Iris pigment epithelial cell (primary cell): Measurements from ENCODE around the gene RPUSD4.

Experiments used
- DNase-seq: peaks from one replicate; pipeline ENCODE4 v3.0.0-alpha.2; 2011; ENCODE audit warnings: low read depth

Gene RPUSD4

DNA sequence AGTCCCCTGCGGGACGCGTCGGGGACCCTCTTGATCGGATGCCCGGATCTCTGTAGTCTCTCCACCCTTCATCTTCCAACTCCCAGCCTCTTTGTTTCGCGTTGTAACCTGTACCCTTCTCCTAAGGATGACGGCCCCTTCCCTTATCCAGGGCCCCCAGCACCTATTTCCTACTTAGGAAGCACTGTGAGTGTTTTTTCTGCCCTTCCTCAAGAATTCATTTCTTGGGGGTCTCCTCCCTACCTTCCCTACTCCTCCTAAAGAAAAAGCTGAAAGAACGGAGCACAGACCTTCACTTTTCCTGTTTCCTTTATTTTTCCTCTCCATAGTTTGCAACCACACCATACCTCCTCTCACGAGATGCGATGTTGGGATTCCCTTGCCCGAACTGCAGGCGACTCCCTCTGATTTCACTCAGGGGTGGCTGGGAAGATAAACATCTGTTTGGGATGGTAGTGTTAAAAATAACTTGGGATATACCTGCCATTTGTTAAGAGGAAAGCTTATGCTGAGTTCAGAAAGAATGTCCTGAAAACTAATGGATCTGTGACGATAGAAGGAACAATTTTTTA is 725 bp upstream of the RPUSD4 start:
- peak; percentile 5 for DNase-seq

DNA sequence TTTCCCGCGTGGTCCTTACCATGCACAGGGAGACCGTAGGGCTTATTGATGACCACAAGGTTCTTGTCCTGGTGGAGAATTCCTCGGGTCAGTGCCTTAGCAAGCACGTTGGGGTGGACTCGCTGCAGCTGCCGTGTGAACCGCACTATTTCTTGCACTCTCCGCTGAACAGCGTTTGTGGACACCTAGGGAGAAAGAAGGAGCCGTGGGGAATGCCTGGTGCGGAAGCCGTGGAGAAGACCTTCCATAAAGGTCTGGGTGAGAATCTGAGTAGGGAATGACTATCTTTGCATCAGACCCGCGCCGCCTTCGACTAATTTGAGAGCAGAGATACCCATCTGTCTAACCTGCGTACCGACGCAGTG is 597 bp downstream of the RPUSD4 start:
- DNase-seq, result peak; percentile 15

DNA sequence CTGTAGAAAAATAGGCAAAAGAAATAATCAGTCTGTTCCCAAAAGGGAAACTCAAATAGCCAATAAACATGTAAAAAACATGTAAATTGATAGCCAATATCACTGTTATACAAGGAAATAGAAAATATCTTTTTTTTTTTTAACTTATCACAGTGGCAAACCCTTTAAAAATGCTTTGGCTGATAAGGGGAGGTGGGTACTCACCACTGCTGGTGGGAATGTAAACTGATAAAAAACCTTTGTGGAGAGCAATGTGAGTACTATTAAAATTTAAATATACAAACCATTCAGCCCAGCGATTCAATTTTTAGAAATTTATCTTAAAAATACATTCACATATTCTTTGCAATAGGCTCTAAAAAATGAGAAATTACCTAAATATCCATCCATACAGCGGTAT is 3.6 kb downstream of the RPUSD4 start:
- DNase-seq, result no peak

DNA sequence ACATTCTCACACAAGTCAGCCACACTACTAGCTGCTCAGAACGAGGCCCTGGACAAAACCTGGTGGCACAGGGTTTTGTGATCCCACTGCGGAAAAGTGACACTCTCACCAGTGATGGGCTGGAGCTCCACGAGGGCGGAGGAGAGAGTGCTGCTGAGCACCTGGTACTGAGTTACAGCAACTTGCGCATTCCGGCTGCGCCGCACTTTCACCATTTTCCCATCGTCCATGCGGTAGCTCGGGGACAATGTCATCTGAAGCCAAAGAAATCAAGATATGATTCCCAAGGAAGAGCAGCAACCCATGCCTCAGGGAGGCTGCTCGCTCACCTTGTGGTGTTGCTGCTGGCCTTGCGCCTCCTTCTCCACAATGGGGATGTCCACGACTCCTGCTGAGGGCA is 6.1 kb downstream of the RPUSD4 start:
- no peak for DNase-seq

DNA sequence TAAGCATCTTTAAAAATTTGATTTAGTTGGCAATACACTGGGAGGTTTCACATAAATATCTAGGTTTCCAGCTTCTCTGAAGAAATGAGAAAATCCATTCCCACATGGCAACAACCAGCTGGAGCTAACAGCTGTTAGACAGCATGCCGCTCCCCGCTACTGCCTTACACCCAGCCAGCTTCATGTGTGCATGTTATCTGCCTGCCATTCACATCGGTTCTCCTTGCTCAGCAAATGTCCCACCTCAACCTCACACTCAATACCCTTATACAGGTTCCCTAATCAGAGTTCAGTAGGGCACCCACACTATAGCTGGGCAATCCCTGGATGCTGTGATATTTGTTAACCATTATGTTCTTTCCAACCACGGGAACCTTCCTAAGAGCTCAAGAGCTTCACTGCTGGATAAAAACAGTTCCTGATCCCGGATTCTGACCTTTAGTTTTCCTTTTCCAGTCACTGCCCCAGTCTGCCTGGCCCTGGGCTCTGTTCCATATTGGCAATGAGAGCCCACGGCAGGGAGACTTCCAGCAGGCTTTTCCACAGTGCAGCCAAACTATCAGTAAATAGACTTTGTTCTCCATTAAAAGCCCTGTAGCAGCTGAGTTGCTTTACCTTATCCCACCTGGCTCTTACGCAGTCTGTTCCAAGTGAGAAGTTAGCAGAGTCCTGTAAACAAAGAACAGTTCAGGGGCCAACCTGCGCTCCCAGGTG is 8.6 kb downstream of the RPUSD4 start:
- DNase-seq, result no peak

DNA sequence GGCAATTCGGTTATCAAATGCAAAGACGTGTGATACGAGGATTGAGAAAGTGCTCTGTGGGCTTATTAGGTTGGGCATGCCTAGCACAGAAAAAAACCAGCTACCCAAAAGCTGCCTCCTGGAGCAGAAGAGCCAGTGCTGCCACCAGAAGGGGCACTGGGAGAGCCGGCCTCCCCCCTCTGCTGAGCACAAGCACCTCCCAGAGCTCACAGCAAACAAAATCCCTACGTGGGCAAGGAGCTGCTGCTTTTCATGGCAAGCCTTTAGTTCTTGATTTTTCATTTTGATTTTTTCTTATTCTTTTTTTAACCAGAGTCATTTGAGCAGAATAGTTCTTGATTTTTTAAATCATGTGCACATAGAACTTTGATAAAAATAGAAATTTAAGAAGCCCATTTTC is 12.8 kb downstream of the RPUSD4 start:
- DNase-seq, result no peak

DNA sequence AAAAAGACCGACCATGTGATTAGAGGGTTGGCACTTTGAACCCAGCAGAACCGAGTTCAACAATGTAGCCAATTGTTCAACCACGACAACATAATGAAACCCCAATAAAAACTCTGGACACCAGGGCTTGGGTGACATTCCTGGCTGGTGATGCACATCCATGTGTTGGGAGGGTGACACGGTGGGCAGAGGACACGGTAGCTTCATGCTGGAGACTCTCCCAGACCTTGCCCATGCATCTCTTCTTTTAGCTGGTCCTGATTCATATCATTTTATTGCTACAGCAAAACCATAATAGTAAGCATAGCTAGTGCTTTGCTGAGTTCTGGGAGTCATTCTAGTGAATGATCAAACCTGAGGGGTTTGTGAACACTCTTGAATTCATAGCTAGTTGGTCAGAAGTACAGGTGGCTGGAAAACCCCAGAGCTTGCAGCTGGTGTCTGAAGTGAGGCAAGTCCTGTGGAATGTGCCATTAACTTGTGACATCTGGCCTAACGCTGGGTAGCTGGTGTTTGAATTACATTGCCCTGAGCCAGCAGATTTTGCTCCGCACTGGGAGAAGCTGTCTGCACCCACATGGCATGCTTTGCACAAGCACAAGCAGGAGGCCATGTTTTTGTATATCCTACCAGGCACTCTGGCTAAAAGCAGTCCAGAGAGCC is 14.0 kb downstream of the RPUSD4 start:
- peak; percentile 60 for DNase-seq

DNA sequence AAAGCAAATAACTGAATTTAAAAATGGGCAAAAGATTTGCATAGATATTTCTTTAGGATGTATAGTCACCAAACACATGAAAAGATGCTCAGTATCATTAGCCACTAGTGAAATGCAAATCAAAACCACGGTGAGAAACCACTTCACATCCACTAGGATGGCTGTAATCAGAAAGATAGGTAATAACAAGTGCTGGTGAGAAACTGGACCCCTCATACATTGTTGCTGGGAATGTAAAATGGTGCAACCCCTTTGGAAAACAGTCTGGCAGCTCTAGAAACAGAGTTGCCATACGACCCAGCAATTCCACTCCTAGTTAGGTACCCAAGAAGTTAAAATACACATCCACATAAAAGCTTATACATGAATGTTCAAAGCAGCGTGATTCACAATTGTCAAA is 16.3 kb downstream of the RPUSD4 start:
- DNase-seq, result no peak

DNA sequence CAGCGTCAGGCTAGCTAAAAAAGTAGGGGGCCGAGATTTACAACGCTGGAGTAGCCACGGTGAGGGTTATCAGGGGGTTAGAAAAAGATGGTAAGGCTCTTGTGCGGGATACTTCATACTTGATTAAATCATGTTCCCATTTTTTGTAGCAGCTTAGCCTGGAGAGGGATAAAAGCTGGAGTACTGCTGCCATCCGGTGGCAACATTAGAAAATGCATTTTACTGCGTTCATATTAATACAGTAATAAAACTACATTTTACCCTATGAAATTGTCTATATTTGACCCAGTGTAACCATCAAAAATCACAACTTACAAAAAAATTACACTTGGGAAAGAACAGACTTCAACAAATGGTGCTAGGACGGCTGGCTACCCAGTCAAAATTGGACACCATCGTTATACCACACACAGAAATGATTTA is 17.3 kb downstream of the RPUSD4 start:
- DNase-seq, result peak; percentile 45

DNA sequence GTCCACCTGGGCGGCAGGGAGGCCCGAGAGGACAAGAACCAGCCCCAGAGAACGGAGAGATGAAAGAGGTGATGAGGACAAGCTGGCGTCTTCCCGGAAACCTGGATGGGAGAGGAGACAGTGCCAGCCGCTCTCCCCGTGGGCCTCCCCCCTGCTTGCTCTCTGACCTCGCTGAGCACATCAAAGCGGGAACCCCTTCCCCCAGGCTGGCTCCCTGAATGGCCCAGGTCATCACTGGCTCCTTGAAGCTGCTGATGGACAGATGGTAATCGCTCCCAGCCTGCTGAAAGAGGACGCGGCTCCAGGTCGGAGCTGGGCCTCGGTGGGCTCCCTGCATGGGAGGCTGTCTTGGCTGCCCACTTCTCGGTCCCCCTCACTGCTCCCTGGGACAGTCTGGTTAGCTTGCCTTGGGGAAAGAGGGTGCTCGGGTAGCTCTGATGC is 18.4 kb downstream of the RPUSD4 start:
- no peak for DNase-seq

DNA sequence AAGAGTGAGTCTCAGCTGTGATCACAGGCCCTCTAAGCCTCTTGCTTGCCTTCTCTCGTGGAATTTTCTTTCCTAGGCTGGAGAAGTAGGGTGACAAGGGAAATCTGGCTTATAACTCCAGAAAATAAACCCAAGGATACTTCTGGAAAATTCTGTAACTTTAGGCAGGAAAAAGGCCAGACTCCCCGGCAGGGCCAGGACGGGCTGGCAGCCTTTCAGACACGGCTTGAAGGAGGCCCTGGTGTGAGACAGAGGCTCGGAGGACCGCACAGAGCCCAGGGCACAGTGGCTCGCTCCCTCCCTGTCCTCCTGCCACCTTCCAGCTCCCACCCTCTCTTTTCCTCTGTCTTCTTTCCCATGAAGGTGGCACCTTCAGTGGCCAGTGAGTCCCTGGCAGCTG is 19.1 kb downstream of the RPUSD4 start:
- DNase-seq, result no peak

DNA sequence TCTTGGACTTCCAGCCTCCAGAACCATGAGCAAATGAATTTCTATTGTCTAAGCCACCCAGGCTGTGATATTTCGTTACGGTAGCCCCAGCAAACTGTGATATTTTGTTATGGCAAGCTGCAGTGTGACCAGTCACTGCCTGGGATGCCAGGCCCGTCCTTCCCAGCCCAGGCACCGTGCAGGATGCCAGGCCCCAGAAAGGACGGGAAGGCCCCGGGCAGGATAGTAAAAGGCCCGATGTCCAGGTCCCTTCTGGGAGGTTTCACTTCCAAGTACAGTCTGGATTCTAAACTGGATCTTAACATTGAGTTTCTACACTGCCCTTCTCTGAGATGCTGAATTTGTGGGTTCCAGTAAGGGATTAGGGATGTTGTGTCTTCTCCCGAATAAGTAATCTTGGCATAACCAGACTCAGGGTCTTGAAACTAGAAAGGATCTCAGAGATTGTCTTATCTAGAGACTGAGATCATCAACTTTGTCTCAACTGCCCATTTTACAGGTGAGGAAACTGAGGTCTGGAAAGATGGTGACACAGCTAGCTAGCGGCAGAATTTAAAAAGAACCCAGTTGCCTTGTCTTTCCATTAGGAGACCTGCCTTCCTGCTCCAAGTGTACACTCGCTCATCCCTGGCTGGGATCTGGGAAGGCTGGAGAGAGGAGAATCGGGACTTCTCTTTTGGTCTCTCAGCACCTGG is 19.9 kb downstream of the RPUSD4 start:
- DNase-seq, result no peak

DNA sequence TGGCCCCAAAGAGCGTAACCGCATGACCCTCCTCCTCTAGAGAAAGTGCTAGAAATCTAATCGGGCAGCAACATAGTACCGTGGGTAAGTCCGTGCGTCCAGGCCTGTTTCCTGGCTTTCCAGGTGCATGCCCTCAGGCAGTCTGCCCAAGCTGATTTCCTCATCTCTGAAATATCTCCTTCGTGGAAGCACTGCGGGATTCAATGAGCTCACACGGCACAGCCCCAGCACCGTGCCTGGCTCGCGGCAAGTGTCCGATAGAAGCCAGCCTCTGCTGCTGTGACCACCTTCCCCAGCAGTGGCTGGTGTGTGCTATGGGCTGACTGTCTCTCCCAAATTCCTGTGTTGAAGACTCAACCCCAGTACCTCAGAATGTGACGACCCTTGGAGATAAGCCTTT is 20.7 kb downstream of the RPUSD4 start:
- DNase-seq, result no peak

DNA sequence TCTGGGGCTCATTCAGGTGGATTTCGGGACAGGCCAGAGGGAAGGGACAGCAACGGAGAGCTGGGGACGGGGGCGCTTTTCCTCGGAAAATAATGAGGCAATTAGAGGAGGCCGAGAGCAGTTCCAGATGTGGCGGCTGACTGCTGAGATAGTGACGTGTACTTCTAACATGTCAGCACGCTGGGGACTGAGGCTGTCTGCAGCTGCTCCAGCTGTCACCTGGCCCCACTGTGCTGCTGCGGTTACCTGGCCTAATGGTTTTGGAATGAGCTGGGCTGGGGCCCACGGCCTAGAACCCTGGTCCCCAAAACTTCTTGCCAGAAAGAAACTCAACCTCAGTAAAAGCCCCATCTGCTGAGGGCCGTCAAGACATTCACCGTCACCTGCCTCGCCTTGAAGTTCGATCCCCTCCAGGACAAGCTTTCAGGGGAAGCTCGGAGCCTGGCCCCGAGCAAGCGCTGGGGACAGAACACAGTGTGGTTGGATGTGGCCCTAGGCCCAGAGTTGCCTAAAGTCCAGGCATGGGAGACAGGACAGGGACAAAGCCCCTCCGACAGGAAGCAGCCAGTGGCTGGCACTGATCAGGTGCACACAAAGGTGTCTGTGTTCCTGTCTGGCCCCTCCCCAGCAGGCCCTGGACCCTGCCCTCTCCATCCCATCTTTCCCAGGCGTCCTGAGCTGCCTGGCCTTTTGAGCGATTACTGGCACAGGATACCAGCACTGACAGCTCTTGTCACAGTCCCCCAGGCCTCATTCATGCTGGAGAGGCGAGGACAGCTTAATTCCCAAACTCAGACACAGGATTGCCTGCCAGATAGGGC is 22.1 kb downstream of the RPUSD4 start:
- no peak for DNase-seq

DNA sequence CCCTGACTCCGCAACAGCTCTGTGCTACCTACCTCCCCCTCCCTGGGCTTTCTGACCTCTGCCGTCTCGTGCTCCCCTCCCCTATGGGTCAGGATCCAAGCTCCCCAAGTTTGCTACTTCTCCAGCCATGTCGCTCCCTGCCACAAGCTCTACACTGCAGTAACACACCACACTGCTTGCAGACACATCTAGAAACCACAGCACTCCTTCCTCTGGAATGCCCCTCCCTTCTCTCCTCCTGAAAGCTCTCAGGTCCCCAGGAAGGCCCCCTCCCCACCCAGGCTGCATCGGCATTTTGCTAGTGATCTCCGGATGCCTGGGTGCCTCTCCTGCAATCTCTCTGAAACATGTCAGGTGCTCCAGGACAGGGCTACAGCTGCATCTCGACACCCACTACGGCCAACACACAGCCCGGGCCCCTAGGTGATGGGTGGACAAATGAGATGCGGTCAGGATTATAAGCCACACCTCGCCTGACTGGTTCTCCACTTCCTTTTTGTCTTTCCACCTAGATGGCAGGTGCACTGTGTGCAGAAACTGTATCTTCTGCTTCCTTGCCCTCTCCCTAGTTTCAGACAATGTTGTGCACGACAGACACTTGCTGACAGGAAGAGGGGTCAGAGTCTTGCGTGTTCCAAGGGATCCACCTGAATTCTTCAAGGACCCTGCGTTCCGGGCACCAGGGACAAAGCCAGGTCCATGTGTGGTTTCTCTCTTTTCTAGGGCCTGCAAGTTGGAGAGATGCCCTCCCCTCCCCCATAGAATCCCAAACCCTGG is 22.9 kb downstream of the RPUSD4 start:
- no peak for DNase-seq

DNA sequence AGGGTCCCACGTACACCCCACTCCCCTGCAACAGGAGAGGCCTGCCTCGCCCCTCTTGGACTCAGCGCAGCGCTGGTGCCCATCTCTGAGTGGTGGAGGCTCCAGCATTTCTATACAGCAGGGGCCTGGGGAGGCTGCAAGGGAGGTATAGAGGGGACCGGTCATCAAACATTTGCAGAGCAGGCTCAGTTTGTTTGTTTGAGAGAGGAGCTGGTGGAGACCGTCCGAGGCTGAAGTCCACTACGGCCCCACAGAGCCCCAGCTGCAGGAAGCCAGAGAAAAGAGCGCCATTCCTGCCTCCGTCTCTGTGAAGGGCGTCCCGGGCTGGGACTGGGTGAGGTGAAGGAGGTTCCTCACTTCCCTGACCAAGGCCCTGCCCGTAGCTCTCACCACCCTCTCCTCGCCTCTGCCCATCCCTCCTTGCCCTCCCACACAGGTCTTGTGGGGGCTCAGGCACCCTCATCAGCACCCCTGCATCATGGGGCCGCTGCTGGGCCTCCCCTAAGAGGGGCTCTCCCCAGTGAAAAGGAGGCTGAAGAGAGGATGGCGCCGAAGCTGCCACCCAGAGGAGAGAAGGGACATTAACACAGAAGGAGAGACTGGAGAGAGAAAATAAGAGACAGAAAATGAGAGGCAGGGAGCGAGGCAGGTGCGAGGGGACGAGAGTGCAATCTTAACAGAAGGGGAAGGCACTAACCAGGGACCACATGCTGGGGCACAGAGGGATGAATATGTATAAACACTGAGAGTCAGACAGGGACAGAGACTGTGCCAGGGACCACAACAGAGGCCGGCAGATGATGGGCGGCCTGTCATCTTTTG is 24.5 kb downstream of the RPUSD4 start:
- no peak for DNase-seq

DNA sequence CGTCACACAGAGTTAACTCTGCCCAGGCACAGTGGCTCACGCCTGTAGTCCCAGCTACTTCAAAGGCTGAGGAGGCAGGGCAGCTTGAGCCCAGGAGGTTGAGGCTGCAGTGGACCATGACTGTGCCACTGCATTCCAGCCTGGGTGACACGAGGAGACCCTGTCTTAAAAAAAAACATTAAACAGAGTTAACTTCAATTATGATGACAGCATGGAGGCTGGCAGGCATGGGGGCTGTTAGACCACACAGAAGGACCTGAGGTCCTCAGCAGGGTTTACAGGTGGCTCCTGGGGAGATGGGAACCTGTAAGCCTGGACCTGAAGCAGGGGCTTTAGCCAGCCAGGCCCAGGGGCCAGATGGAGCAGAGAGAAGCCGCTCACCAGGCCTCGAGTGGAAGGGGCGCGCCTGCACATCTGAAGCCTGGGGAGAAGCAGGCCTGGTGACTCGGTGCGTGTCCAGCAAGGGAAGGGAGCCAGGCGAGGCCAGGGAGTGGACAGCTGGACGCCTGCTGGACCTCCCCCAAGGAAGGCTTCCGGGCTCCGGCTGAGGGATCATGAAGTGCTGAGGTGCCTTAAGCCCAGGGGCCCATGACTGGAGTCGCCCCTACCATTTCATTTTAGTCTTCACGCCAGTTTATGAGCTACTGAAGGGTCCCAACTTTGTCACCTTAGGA is 25.3 kb downstream of the RPUSD4 start:
- no peak for DNase-seq

DNA sequence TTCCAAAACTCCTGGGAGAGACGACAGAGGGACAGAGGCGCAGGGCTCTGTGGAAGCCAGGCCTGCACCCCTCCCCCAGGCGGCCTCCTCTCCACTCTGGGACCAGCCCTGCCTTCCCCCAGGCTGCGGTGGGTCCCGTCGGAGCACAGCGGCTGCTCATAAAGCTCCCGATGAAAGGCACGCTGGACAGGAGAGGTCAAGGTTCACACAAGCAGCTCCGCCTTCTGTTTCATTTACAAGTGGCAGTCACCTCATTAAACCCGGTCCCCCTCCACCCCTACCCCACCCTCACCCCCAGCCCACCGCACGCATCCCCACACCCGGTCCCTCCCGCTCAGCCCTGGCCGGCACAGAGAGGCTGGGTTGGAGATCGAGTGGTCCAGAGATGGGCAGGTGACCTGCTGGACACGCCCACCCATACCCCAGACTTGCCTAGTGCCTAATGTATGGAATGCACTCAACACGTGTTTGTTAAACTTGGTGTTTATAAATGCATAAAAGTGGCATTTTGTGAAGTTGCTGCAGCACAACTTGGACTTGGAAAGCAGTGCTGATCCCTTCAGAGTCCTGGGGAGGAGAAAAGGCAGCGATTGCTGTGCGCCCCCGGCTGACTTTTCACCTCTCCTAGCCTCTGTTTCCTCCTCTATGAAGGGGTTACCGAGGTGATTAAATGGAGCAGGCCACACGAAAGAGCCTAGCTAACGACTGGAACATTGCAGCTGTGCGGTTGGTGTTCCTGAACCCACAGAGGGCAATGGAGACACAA is 26.0 kb downstream of the RPUSD4 start:
- DNase-seq, result no peak

DNA sequence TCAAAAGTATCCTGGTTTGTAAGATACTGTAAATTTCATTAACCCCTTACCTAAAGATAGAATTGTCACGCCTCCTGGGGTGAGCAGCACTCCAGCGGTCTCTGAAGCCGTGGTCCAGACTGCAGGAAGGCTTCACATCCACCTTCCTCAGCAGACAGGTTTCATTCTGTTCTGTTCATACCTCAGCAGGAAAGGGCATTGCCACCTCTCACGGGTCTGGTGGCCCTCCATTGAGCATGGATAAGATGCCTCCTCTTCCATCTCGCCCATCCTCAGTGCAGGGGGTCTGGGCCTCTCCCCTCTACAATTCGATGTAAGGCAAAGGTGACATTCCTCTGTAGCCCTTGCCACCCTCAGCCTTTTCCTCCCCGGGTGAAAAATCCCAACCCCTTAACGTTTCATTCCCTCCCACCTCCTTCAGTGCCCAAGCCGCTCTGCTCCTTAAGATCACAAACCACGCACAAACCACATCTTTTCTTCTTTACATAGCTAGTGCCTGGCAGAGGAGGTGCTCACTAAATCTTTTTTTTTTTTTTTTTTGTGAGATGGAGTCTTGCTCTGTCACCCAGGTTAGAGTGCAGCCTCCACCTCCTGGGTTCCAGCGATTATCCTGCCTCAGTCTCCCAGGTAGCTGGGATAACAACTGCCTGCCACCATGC is 28.5 kb downstream of the RPUSD4 start:
- DNase-seq, result no peak
